AG04449 (cell line): ENCODE results near the gene RAI1.
"Not testable (repeated sequence)": the region's sequence is repeated elsewhere in the genome, so short reads cannot be mapped to it uniquely, and the experiment has no call there.

Source experiments
- CTCF ChIA-PET: fragments of 350-600 bp; formaldehyde crosslinking; extraction: SDS; loops from one replicate; lab custom pipeline; 2021; ENCODE audit warnings: antibody characterized with exemption; lab: Yijun Ruan, JAX
- POLR2A ChIA-PET: fragments of 400-600, 350-600 bp; formaldehyde crosslinking; extraction: SDS; loops from one replicate; lab custom pipeline; 2020; ENCODE audit warnings: antibody characterized with exemption, inconsistent platforms; lab: Yijun Ruan, JAX
- DNase-seq: peaks from one replicate; pipeline ENCODE4 v3.0.0-alpha.2; 2010; ENCODE audit warnings: low read depth, low spot score
- H3K4me3 ChIP-seq: 2 replicates; pipeline ENCODE4 v1.5.1; 2011; ENCODE audit warnings: low read depth, mild to moderate bottlenecking, control low read depth, low read length
- CTCF ChIP-seq: IDR thresholded peaks from one replicate; pipeline ENCODE4 v1.5.1; 2011; ENCODE audit warnings: mild to moderate bottlenecking, moderate library complexity, low read length, control low read depth, inconsistent platforms; ENCODE audit not compliant: insufficient read depth; ENCODE audit errors: missing control alignments

The RAI1 gene

GRCh38 chr17:17806611-17807274 lies 125.5 kb downstream of the RAI1 start:
- no peak for DNase-seq
- POLR2A ChIA-PET, result no interaction called here
- TF ChIP-seq CTCF, result no peak

DNA sequence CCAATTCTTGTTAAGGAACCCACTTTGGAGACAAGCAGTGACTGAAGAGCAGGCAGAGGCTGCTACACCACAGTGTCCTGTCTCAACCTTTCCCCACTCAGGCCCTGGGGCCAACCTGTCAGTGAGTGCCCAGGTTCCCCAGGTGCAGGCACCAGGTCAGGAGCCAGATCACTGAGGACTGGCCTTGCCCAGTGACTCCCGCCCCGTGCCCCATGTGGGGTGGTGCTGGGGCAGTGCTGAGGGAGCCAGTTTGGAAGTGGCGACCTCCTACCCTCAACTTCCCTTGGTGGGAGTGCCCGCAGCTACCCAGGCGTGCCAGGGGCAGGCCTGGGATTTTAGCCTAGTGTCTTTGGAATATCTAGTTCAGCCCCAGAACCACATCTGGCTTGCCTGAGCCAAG lies 126.2 kb downstream of the RAI1 start:
- TF ChIP-seq CTCF, result no peak
- CTCF ChIA-PET, result interaction anchor here (1.5 to 3.0 kb wide), 4 partner anchors 13 to 226 kb away, joined by 5 to 8 read pairs (median 8); partner anchors contain the start of gene RAI1
- no peak for DNase-seq
- no peak overlapping the region for H3K4me3 ChIP-seq
- POLR2A ChIA-PET, result interaction anchor here (0.5 kb wide), 1 partner anchor 318 kb away, joined by 3 read pairs; no protein-coding TSS in a partner anchor

More at GRCh38 chr17:17806611-17807274, 125.5 kb downstream of the RAI1 start:
- CTCF ChIA-PET, result interaction anchor here (1.5 kb wide), 2 partner anchors 8 to 227 kb away, joined by 3 to 5 read pairs; no protein-coding TSS in a partner anchor
- no peak overlapping the region for H3K4me3 ChIP-seq

DNA sequence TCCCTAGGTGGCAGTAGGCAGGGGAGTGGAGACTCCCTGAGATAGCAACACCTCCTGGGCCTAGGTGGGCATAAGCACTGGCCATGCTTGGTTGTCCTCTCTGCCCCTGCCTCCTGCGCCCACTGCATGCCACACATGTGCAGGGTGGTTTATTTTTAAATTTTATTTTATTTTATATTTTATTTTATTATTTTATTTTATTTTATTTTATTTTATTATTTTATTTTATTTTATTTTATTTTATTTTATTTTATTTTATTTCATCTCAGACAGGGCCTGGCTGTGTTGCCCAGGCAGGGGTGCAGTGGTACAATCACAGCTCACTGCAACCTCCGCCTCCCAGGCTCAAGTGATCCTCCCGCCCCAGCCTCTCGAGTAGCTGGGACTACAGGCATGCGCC lies 126.9 kb downstream of the RAI1 start:
- DNase-seq, POLR2A ChIA-PET, H3K4me3 ChIP-seq: not testable (repeated sequence)
- CTCF ChIA-PET, result interaction anchor here (0.9 to 3.0 kb wide), 9 partner anchors 13 to 226 kb away, joined by 3 to 13 read pairs (median 5); partner anchors contain the start of gene RAI1

GRCh38 chr17:17808706-17809432 lies 127.6 kb downstream of the RAI1 start:
- no peak for DNase-seq
- POLR2A ChIA-PET, result no interaction called here
- no peak overlapping the region for H3K4me3 ChIP-seq
- CTCF ChIA-PET, result interaction anchor here (0.7 to 3.0 kb wide), 9 partner anchors 12 to 136 kb away, joined by 3 to 13 read pairs (median 4); partner anchors contain the start of gene RAI1
- TF ChIP-seq CTCF, result no peak

GRCh38 chr17:17809531-17810083 lies 128.3 kb downstream of the RAI1 start:
- POLR2A ChIA-PET, result no interaction called here
- TF ChIP-seq CTCF, result no peak
- CTCF ChIA-PET, result interaction anchor here (0.9 to 4.7 kb wide), 8 partner anchors 12 to 229 kb away, joined by 3 to 22 read pairs (median 8); partner anchors contain the start of gene RAI1
- H3K4me3 ChIP-seq, result no peak overlapping the region
- DNase-seq, result no peak

DNA sequence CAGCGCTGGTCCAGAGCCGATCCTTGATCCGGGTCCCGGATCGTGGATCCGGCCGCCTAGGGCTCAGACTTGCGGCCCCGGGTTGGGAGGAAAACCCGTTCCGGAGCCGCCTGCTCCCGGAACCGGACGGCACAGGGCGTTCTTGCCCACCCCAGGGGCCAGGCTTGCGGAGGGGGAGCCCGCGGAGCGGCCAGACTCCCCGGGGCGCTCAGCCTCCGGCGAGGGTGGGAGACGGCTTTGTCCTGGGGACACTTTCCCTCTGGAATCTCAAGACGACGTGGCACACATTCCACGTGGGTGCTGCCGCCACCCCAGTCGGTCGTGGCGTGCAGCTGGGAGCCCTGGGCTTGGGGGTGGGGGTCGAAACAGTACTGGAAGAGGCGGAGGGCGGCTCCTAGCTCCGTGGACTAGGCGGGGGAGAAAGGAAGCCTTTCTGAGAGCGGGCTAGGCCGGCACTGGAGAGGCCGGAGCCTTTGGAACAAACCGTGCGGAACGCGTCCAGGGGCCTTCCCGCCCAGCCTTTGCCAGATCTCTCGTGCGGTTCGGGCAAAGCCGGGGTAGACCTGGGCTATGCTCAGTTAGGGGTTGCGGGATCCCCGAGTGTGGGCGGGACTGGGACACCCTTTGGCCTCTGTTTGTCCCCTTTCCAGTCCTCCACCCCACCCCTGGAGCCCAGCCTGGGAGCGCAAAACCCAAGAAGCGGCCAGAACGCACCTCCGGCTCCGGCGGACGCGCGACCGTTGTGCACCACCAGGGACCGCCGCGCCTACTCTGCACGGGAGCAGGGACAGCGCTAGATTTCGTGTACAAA lies 129.0 kb downstream of the RAI1 start:
- DNase-seq, result no peak
- ChIA-PET CTCF (interaction anchor here (0.6 to 4.9 kb wide), 13 partner anchors 9 to 271 kb away, joined by 3 to 74 read pairs (median 13); no protein-coding TSS in a partner anchor), POLR2A (no interaction called here)
- TF ChIP-seq CTCF, result no peak
- no peak overlapping the region for H3K4me3 ChIP-seq
